Smooth muscle cell (in vitro differentiated cells): ENCODE results near the gene ISLR. TPM values are rescaled to one million over a fixed set of nuclear protein-coding genes. Genes with fewer than 3 reads are reported as not detected.

Source experiments
- DNase-seq: peaks from one replicate; lab custom pipeline; 2025; ENCODE audit not compliant: unreplicated experiment; lab: John Stamatoyannopoulos, UW
- H2AFZ ChIP-seq: fragments of 200-600 bp; sonication (generic); 2 replicates; pipeline ENCODE4 v1.6.0; 2016; ENCODE audit warnings: antibody characterized with exemption, low read depth, mild to moderate bottlenecking
- H3F3A ChIP-seq: fragments of 200-600 bp; sonication (generic); 2 replicates; pipeline ENCODE4 v1.6.0; 2017; ENCODE audit warnings: antibody characterized with exemption, low read depth
- H3K27ac ChIP-seq: fragments of 200-600 bp; sonication (generic); 2 replicates; pipeline ENCODE4 v1.5.1; 2016; ENCODE audit warnings: low read depth, mild to moderate bottlenecking
- H3K27me3 ChIP-seq: fragments of 200-600 bp; sonication (generic); 2 replicates; pipeline ENCODE4 v1.6.1; 2016; ENCODE audit warnings: low read depth, mild to moderate bottlenecking
- H3K36me3 ChIP-seq: fragments of 200-600 bp; sonication (generic); 2 replicates; pipeline ENCODE4 v1.5.1; 2016; ENCODE audit warnings: low read depth
- H3K4me1 ChIP-seq: fragments of 200-600 bp; sonication (generic); 2 replicates; pipeline ENCODE4 v1.5.1; 2016; ENCODE audit warnings: low read depth
- H3K4me2 ChIP-seq: fragments of 200-600 bp; sonication (generic); 2 replicates; pipeline ENCODE4 v1.6.0; 2016; ENCODE audit warnings: mild to moderate bottlenecking
- H3K4me3 ChIP-seq: fragments of 200-600 bp; sonication (generic); 2 replicates; pipeline ENCODE4 v1.5.1; 2016; ENCODE audit warnings: mild to moderate bottlenecking
- H3K79me2 ChIP-seq: fragments of 200-600 bp; sonication (generic); 2 replicates; pipeline ENCODE4 v1.6.0; 2016; ENCODE audit warnings: low read depth, mild to moderate bottlenecking
- H3K9ac ChIP-seq: fragments of 200-600 bp; sonication (generic); 2 replicates; pipeline ENCODE4 v1.6.0; 2016; ENCODE audit warnings: low read depth
- H3K9me3 ChIP-seq: fragments of 200-600 bp; sonication (generic); replicated peaks from 2 replicates; pipeline ENCODE4 v1.5.1; 2016; ENCODE audit warnings: low read depth
- H4K20me1 ChIP-seq: fragments of 200-600 bp; sonication (generic); 2 replicates; pipeline ENCODE4 v1.6.0; 2016; ENCODE audit warnings: low read depth
- WGBS: methylation state at CpG from one replicate; pipeline ENCODE4 v1.1.7; 2016; ENCODE audit warnings: low lambda C conversion rate; 5-methylcytosine and 5-hydroxymethylcytosine counted together
- polyA plus RNA-seq: library from polyadenylated mRNA; unstranded; fragments of >200 nt; fragmentation: Nextera tagmentation; extraction: Ambion mirVana; gene quantifications from 2 replicates; pipeline ENCODE4 v1.2.1, GENCODE V29; 2016
- total RNA-seq: library from RNA; depleted of rRNA; stranded (reverse); fragments of >200 nt; gene quantifications from 2 replicates; pipeline ENCODE4 v1.2.3, GENCODE V29; 2014
- TF ChIP-seq, protein P1 (sequence below): fragments of 200-600 bp; sonication (generic); IDR thresholded peaks from 2 replicates; pipeline ENCODE4 v1.5.1; 2017; ENCODE audit warnings: borderline replicate concordance, mild to moderate bottlenecking, antibody characterized with exemption; ENCODE audit not compliant: insufficient read depth, poor library complexity, severe bottlenecking

The ISLR gene
- total and polyA plus RNA-seq, 2 experiments from 2014 or later, result 119 to 130 TPM

DNA sequence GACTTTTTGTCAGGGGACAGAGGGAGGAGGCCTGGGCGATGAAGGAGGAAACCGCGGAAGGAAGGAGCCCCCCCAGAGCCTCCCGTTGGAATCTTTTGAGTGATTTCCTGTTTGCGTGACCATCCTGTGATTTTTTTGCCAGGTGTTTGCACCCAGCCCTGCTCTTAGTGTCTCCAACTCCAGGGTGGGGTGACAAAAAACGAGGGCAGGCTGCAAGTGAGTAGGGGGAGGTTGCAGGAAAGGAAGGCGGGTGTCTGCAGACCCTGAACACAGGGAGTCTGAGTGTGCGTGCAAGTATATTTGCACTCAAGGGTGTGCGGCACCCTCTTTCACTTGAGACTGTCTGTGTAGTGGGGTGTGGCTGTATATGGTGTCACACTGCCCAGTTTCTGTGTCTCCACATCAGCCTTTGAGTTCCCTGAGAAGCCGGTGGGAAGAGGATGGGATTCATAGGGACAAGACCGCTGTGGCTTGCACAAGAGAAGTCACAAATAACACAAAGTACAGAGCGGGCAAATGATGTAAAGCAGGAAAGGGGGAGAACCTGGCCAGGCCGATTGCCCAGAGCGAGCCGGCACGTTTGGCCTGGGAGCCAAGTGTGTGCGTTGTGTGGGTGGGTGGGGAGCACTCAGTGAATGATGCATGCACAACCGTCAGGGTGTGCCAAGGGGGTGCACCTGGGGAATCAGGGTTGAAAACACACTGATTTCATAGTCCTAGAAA, 36.5 kb upstream of the ISLR start:
- 48% methylated on average over 18 of the region's 18 CpGs for WGBS
- TF ChIP-seq, protein P1, sequence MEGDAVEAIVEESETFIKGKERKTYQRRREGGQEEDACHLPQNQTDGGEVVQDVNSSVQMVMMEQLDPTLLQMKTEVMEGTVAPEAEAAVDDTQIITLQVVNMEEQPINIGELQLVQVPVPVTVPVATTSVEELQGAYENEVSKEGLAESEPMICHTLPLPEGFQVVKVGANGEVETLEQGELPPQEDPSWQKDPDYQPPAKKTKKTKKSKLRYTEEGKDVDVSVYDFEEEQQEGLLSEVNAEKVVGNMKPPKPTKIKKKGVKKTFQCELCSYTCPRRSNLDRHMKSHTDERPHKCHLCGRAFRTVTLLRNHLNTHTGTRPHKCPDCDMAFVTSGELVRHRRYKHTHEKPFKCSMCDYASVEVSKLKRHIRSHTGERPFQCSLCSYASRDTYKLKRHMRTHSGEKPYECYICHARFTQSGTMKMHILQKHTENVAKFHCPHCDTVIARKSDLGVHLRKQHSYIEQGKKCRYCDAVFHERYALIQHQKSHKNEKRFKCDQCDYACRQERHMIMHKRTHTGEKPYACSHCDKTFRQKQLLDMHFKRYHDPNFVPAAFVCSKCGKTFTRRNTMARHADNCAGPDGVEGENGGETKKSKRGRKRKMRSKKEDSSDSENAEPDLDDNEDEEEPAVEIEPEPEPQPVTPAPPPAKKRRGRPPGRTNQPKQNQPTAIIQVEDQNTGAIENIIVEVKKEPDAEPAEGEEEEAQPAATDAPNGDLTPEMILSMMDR, result no peak
- H3K79me2 ChIP-seq, result no peaks in the 10 kb centered on the region
- H2AFZ ChIP-seq, result peak overlapping the region; percentile 69
- peaks cover 32% of the 10 kb centered on the region for H3K27me3 ChIP-seq
- H3K9me3 ChIP-seq, result no peaks in the 10 kb centered on the region
- H4K20me1 ChIP-seq, result no peaks in the 10 kb centered on the region
- H3K27ac ChIP-seq, result no peak overlapping the region
- peak overlapping the region; percentile 59 for H3K4me3 ChIP-seq
- H3K36me3 ChIP-seq, result no peaks in the 10 kb centered on the region
- peaks cover 13% of the 10 kb centered on the region for H3F3A ChIP-seq
- peak overlapping the region; percentile 95 for H3K4me2 ChIP-seq
- peaks cover 35% of the 10 kb centered on the region for H3K4me1 ChIP-seq
- no peak for DNase-seq
- no peak overlapping the region for H3K9ac ChIP-seq

DNA sequence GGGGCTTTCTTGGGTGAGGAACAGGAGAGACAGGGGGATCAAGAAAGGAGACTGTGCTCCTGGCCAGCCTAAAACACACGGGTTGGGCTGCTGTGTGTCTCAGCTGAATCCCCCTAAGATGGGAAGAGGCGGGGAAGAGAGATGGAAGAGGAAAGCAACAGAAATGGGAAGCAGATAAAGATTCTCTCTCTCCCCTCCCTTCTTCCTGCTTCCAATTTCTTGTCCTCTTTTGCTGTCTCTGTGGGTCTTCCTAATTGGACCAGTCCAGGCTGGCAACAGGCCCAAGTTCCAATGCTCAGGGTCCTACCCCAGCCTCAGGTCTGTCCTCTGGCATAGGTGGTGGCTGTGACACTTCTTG, 36.0 kb upstream of the ISLR start:
- 76% methylated on average over 2 of the region's 2 CpGs for WGBS
- no peak overlapping the region for H3K4me2 ChIP-seq
- H3K79me2 ChIP-seq, result no peaks in the 10 kb centered on the region
- peaks cover 27% of the 10 kb centered on the region for H3K27me3 ChIP-seq
- TF ChIP-seq, protein P1, result no peak
- H3K36me3 ChIP-seq, result no peaks in the 10 kb centered on the region
- no peak overlapping the region for H3K4me3 ChIP-seq
- peaks cover 13% of the 10 kb centered on the region for H3F3A ChIP-seq
- H3K9ac ChIP-seq, result no peak overlapping the region
- H3K4me1 ChIP-seq, result peaks cover 35% of the 10 kb centered on the region
- no peaks in the 10 kb centered on the region for H3K9me3 ChIP-seq
- H2AFZ ChIP-seq, result no peak overlapping the region
- H4K20me1 ChIP-seq, result no peaks in the 10 kb centered on the region
- DNase-seq, result no peak
- no peak overlapping the region for H3K27ac ChIP-seq

DNA sequence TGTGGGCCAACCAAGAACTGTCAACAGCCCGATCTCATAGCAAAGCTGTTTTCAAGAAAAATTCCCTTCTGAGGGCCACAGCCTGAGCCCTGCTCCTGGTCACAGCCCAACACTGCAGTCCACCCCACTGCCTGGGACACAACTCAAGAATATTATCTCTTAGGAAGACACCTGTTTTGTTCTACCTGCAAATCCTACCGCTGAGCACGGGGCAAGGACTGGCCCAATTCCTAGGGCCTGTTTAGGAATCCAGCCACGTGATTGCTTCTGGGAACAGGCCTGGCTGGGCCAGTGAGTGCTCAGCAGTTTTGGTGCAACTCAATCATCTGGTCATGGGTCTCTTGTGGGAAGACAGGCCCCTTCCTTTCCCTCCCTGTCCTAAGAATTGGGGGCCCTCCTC, 34.9 kb upstream of the ISLR start:
- no peak overlapping the region for H3K9ac ChIP-seq
- H3F3A ChIP-seq, result peaks cover 13% of the 10 kb centered on the region
- no peak overlapping the region for H3K4me2 ChIP-seq
- no peak overlapping the region for H2AFZ ChIP-seq
- H3K27ac ChIP-seq, result no peak overlapping the region
- no peaks in the 10 kb centered on the region for H3K79me2 ChIP-seq
- no peaks in the 10 kb centered on the region for H4K20me1 ChIP-seq
- H3K9me3 ChIP-seq, result no peaks in the 10 kb centered on the region
- 91% methylated on average over 4 of the region's 4 CpGs for WGBS
- no peak for DNase-seq
- TF ChIP-seq, protein P1, result no peak
- H3K36me3 ChIP-seq, result no peaks in the 10 kb centered on the region
- H3K27me3 ChIP-seq, result peaks cover 16% of the 10 kb centered on the region
- peaks cover 35% of the 10 kb centered on the region for H3K4me1 ChIP-seq
- H3K4me3 ChIP-seq, result no peak overlapping the region

DNA sequence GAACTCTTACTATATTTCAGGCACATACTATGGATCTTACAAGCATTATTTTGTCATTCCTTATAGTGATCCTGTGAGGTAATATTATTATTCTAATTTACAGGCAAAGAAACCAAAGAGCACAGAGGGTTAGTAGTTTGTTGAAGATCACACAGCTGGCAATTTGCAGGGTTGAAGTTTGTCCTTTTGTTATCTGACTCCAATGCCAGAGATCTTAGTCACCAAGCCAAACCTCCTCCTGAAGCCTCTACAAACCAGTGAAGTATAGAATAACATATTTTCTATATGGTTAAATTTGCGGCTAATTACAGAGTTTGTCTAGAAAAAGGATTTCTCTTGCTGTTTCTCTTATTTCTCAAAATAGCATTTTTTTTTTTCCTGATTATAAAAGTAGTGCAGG, 31.9 kb upstream of the ISLR start:
- no peaks in the 10 kb centered on the region for H3K79me2 ChIP-seq
- 65% methylated on average over 1 of the region's 1 CpG for WGBS
- no peaks in the 10 kb centered on the region for H3K9me3 ChIP-seq
- TF ChIP-seq, protein P1, result no peak
- peaks cover 11% of the 10 kb centered on the region for H3K4me1 ChIP-seq
- H3K9ac ChIP-seq, result no peak overlapping the region
- peaks cover 6% of the 10 kb centered on the region for H3F3A ChIP-seq
- H3K27me3 ChIP-seq, result no peaks in the 10 kb centered on the region
- no peak overlapping the region for H3K4me2 ChIP-seq
- no peaks in the 10 kb centered on the region for H3K36me3 ChIP-seq
- H4K20me1 ChIP-seq, result no peaks in the 10 kb centered on the region
- no peak overlapping the region for H3K4me3 ChIP-seq
- no peak for DNase-seq
- no peak overlapping the region for H2AFZ ChIP-seq
- no peak overlapping the region for H3K27ac ChIP-seq
